HUES6 (cell line): Measurements from ENCODE around the gene NEMP1.
"Not testable (repeated sequence)": the region's sequence is repeated elsewhere in the genome, so short reads cannot be mapped to it uniquely, and the experiment has no call there.

Source experiments
- H3K27ac ChIP-seq: 2 replicates; pipeline ENCODE4 v1.7.0; 2013; ENCODE audit warnings: low read depth, mild to moderate bottlenecking, low read length, inconsistent platforms
- H3K27me3 ChIP-seq: 2 replicates; pipeline ENCODE4 v1.6.1; 2013; ENCODE audit warnings: low read length; ENCODE audit not compliant: control insufficient read depth, insufficient read depth
- H3K36me3 ChIP-seq: 2 replicates; pipeline ENCODE4 v1.6.1; 2013; ENCODE audit warnings: low read length; ENCODE audit not compliant: control insufficient read depth, insufficient read depth
- H3K4me1 ChIP-seq: 2 replicates; pipeline ENCODE4 v1.6.1; 2013; ENCODE audit warnings: low read length; ENCODE audit not compliant: control insufficient read depth, insufficient read depth
- H3K4me3 ChIP-seq: 2 replicates; pipeline ENCODE4 v1.5.1; 2013; ENCODE audit warnings: low read depth, low read length
- H3K9ac ChIP-seq: one replicate; pipeline ENCODE4 v1.6.1; 2013; ENCODE audit warnings: mild to moderate bottlenecking, low read length
- H3K9me3 ChIP-seq: 2 replicates; pipeline ENCODE4 v1.6.1; 2013; ENCODE audit warnings: low read depth, low read length; ENCODE audit not compliant: control insufficient read depth, insufficient read depth

Gene NEMP1

GRCh38 chr12:57066245-57066644 is 12.3 kb downstream of the NEMP1 start:
- peaks cover 84% of the 10 kb centered on the region for H3K36me3 ChIP-seq

GRCh38 chr12:57063991-57064685 is 14.5 kb downstream of the NEMP1 start:
- no peak overlapping the region for H3K27ac ChIP-seq
- no peaks in the 10 kb centered on the region for H3K27me3 ChIP-seq
- no peak overlapping the region for H3K4me3 ChIP-seq
- H3K9me3 ChIP-seq: no peaks in the 10 kb centered on the region
- no peaks in the 10 kb centered on the region for H3K4me1 ChIP-seq
- peaks cover 85% of the 10 kb centered on the region for H3K36me3 ChIP-seq
- H3K9ac ChIP-seq: no peak overlapping the region

More at GRCh38 chr12:57066245-57066644, 12.3 kb downstream of the NEMP1 start:
- H3K9me3 ChIP-seq: no peaks in the 10 kb centered on the region
- no peaks in the 10 kb centered on the region for H3K4me1 ChIP-seq
- no peaks in the 10 kb centered on the region for H3K27me3 ChIP-seq
- H3K9ac ChIP-seq: no peak overlapping the region
- no peak overlapping the region for H3K27ac ChIP-seq
- no peak overlapping the region for H3K4me3 ChIP-seq

GRCh38 chr12:57058454-57058853 is 20.1 kb downstream of the NEMP1 start:
- Histone ChIP-seq H3K27me3 (no peaks in the 10 kb centered on the region), H3K9ac (no peak overlapping the region), H3K4me1 (no peaks in the 10 kb centered on the region), H3K4me3 (no peak overlapping the region), H3K36me3 (peaks cover 75% of the 10 kb centered on the region), H3K9me3 (no peaks in the 10 kb centered on the region), H3K27ac (no peak overlapping the region)

GRCh38 chr12:57057067-57057751 is 21.4 kb downstream of the NEMP1 start:
- Histone ChIP-seq H3K27me3 (no peaks in the 10 kb centered on the region), H3K4me1 (no peaks in the 10 kb centered on the region), H3K36me3 (peaks cover 63% of the 10 kb centered on the region), H3K9me3 (no peaks in the 10 kb centered on the region), H3K9ac (no peak overlapping the region), H3K4me3 (no peak overlapping the region), H3K27ac (no peak overlapping the region)

GRCh38 chr12:57055824-57056223 is 22.8 kb downstream of the NEMP1 start:
- no peaks in the 10 kb centered on the region for H3K4me1 ChIP-seq
- no peak overlapping the region for H3K27ac ChIP-seq
- no peaks in the 10 kb centered on the region for H3K27me3 ChIP-seq
- H3K9ac ChIP-seq: no peak overlapping the region
- H3K4me3 ChIP-seq: no peak overlapping the region
- H3K36me3 ChIP-seq: peaks cover 53% of the 10 kb centered on the region
- no peaks in the 10 kb centered on the region for H3K9me3 ChIP-seq

- peaks cover 34% of the 10 kb centered on the region for H3K36me3 ChIP-seq
- H3K9ac ChIP-seq, H3K4me1 ChIP-seq, H3K27ac ChIP-seq, H3K27me3 ChIP-seq, H3K9me3 ChIP-seq, H3K4me3 ChIP-seq: not testable (repeated sequence)
These were observed 24.7 kb downstream of the NEMP1 start for GRCh38 chr12:57053901-57054300.

GRCh38 chr12:57053146-57053545 is 25.4 kb downstream of the NEMP1 start:
- not testable (repeated sequence) for H3K27ac ChIP-seq, H3K4me1 ChIP-seq, H3K27me3 ChIP-seq, H3K9me3 ChIP-seq, H3K4me3 ChIP-seq, H3K9ac ChIP-seq
- peaks cover 26% of the 10 kb centered on the region for H3K36me3 ChIP-seq

GRCh38 chr12:57051011-57051410 is 27.6 kb downstream of the NEMP1 start:
- Histone ChIP-seq H3K36me3 (peaks cover 7% of the 10 kb centered on the region; the same call in 1 of the 2 replicates), H3K9ac (no peak overlapping the region), H3K27me3 (peaks cover 7% of the 10 kb centered on the region; the same call in 1 of the 2 replicates), H3K27ac (no peak overlapping the region), H3K4me1 (no peaks in the 10 kb centered on the region), H3K4me3 (no peak overlapping the region), H3K9me3 (no peaks in the 10 kb centered on the region)

- H3K27me3 ChIP-seq: peaks cover 8% of the 10 kb centered on the region; the same call in 1 of the 2 replicates
- no peak within 1 kb of the TSS for H3K4me3 ChIP-seq
- H3K4me1 ChIP-seq: no peaks in the 10 kb centered on the region
- no peak within 1 kb of the TSS for H3K9ac ChIP-seq
- H3K36me3 ChIP-seq: no peaks in the 10 kb centered on the region
- no peak within 1 kb of the TSS for H3K27ac ChIP-seq
- no peaks in the 10 kb centered on the region for H3K9me3 ChIP-seq
These were observed 28.7 kb downstream of the NEMP1 start, which contains the start of gene MYO1A for GRCh38 chr12:57049890-57050289. Gene MYO1A (minus strand): TSS chr12:57050129. CDS start chr12:57048323, 1,806 bp downstream.

GRCh38 chr12:57049119-57049446 is 29.5 kb downstream of the NEMP1 start:
- no peaks in the 10 kb centered on the region for H3K4me1 ChIP-seq
- H3K27ac ChIP-seq: no peak overlapping the region
- no peak overlapping the region for H3K4me3 ChIP-seq
- no peak overlapping the region for H3K9ac ChIP-seq
- no peaks in the 10 kb centered on the region for H3K9me3 ChIP-seq
- H3K36me3 ChIP-seq: no peaks in the 10 kb centered on the region
- H3K27me3 ChIP-seq: peaks cover 8% of the 10 kb centered on the region; the same call in 1 of the 2 replicates

GRCh38 chr12:57048423-57049118 is 30.0 kb downstream of the NEMP1 start:
- Histone ChIP-seq H3K36me3 (no peaks in the 10 kb centered on the region), H3K4me1 (no peaks in the 10 kb centered on the region), H3K9me3 (no peaks in the 10 kb centered on the region), H3K27ac (no peak overlapping the region), H3K27me3 (peaks cover 8% of the 10 kb centered on the region; the same call in 1 of the 2 replicates), H3K9ac (no peak overlapping the region), H3K4me3 (no peak overlapping the region)
